Ovary (tissue), 3 donors: Measurements from ENCODE around the gene LEMD3.

Experiments
- POLR2A ChIP-seq: fragments of 450-650 bp; IDR thresholded peaks from one replicate; pipeline ENCODE4 v1.6.1; 2017; ENCODE audit warnings: antibody characterized with exemption, mild to moderate bottlenecking, moderate library complexity
- TF ChIP-seq, protein P1 (sequence below), 3 donors: fragments of 450-650 bp in 2 of 3; fragments of 200-600 bp in 1 of 3; IDR thresholded peaks; one replicate each; pipeline versions ENCODE4 v1.5.1 to v1.8.0; 2016 to 2022; ENCODE audit warnings: antibody characterized with exemption in 3 of 3, mild to moderate bottlenecking in 1 of 3
- donor health status: DM: no; HTN: no; CAD: no.

GRCh38 chr12:65121956-65122469 is 47.4 kb upstream of the LEMD3 start:
- TF ChIP-seq, protein P1, sequence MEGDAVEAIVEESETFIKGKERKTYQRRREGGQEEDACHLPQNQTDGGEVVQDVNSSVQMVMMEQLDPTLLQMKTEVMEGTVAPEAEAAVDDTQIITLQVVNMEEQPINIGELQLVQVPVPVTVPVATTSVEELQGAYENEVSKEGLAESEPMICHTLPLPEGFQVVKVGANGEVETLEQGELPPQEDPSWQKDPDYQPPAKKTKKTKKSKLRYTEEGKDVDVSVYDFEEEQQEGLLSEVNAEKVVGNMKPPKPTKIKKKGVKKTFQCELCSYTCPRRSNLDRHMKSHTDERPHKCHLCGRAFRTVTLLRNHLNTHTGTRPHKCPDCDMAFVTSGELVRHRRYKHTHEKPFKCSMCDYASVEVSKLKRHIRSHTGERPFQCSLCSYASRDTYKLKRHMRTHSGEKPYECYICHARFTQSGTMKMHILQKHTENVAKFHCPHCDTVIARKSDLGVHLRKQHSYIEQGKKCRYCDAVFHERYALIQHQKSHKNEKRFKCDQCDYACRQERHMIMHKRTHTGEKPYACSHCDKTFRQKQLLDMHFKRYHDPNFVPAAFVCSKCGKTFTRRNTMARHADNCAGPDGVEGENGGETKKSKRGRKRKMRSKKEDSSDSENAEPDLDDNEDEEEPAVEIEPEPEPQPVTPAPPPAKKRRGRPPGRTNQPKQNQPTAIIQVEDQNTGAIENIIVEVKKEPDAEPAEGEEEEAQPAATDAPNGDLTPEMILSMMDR (IDR thresholded peaks at IDR 0.05): no peak
- no peak for TF ChIP-seq POLR2A
